Suprapubic skin (tissue), 4 donors: ENCODE measurements around the gene SSC5D.

Source experiments
- EP300 ChIP-seq: sonication (generic); formaldehyde crosslinking; IDR thresholded peaks from one replicate; pipeline ENCODE4 v1.6.1; 2017; ENCODE audit warnings: antibody characterized with exemption
- POLR2AphosphoS5 ChIP-seq, 3 donors: sonication (generic); formaldehyde crosslinking; IDR thresholded peaks; one replicate each; pipeline ENCODE4 v1.6.1; 2017; ENCODE audit warnings: antibody characterized with exemption in 3 of 3

DNA sequence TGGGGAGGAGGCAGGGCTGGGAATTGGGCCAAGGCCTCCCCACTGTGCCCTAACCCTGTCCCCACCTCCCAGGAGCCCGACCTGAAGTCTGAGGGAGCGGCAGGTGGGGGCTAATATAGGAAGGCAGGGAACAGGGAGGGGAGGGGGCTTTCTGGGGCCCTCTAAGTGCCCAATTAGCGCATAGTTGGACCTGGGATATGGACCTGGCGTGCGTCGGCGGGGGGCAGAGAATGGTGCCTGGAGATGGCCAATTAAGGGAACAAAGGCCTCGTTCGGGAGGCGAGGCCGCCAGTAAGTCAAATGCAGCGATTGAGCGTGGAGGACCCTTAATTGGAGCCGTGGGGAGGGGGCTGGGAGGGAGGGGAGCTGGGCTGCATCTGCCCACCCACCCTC, 23.6 kb upstream of the SSC5D start, which contains the start of gene C19orf85:
- TF ChIP-seq POLR2AphosphoS5 (IDR thresholded peaks at IDR 0.05) = no peak
- no peak for TF ChIP-seq EP300
